SK-N-MC (cell line): ENCODE measurements around the gene PLAAT2.

ENCODE experiments used
- EZH2 ChIP-seq: fragments of 200-600 bp; sonication (generic); IDR thresholded peaks from one replicate; pipeline ENCODE4 v1.6.1; 2017; ENCODE audit warnings: antibody characterized with exemption
- FOXP2 ChIP-seq: optimal IDR thresholded peaks from 2 replicates; pipeline ENCODE3; 2011; ENCODE audit warnings: mild to moderate bottlenecking, moderate library complexity; ENCODE audit not compliant: insufficient read depth; ENCODE audit errors: extremely low read length, control extremely low read depth
- POLR2AphosphoS5 ChIP-seq: IDR thresholded peaks from 2 replicates; pipeline ENCODE4 v1.6.1; 2012; ENCODE audit warnings: mild to moderate bottlenecking, low read depth, low read length, borderline replicate concordance

DNA sequence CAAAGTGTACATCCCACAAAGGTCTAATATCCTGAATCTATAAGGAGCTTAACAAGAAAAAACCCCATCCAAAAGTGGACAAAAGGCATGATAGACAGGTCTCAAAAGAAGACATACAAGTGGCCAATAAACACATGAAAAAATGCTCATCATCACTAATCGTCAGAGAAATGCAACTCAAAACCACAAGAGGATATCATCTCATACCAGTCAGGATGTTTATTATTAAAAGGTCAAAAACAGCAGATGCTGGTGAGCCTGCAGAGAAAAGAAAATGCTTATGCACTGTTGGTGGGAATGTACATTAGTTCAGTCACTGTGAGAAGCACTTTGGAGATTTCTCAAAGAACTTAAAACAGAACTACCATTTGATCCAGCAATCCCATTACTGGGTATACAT lies 44.6 kb downstream of the PLAAT2 start:
- no peak for TF ChIP-seq POLR2AphosphoS5
- no peak for TF ChIP-seq EZH2
- TF ChIP-seq FOXP2: no peak
